Suprapubic skin (tissue), 3 donors: ENCODE data around the gene FLVCR2.

ENCODE experiments used
- CTCF ChIP-seq, 2 donors: fragments of 200-600 bp in 1 of 2; fragments of 450-650 bp in 1 of 2; sonication (generic) in 1 of 2; IDR thresholded peaks; one replicate each; pipeline ENCODE4 v1.5.1; 2016 to 2019; ENCODE audit warnings: antibody characterized with exemption in 2 of 2, mild to moderate bottlenecking in 1 of 2, moderate library complexity in 1 of 2
- POLR2A ChIP-seq, 2 donors: fragments of 450-650 bp; IDR thresholded peaks; one replicate each; pipeline ENCODE4 v1.6.1; 2017; ENCODE audit warnings: antibody characterized with exemption in 2 of 2, mild to moderate bottlenecking in 2 of 2, moderate library complexity in 2 of 2

- TF ChIP-seq CTCF (IDR thresholded peaks at IDR 0.05), result no peak
- TF ChIP-seq POLR2A (IDR thresholded peaks at IDR 0.05), result no peak
Observed at GRCh38 chr14:75607842-75608640, 29.6 kb downstream of the FLVCR2 start.
